HG03103 (cell line): ENCODE measurements around the gene LTN1.
A peak's percentile ranks its signal among the peaks of the same experiment; 100 is the strongest.
"Not testable (repeated sequence)": the region's sequence is repeated elsewhere in the genome, so short reads cannot be mapped to it uniquely, and the experiment has no call there.

Source experiments
- ATAC-seq: cut with Tn5 transposase; IDR thresholded peaks from one replicate; pipeline ENCODE4 v1.9.1; 2021; ENCODE audit warnings: low read depth; ENCODE audit not compliant: unreplicated experiment

Gene LTN1, protein sequence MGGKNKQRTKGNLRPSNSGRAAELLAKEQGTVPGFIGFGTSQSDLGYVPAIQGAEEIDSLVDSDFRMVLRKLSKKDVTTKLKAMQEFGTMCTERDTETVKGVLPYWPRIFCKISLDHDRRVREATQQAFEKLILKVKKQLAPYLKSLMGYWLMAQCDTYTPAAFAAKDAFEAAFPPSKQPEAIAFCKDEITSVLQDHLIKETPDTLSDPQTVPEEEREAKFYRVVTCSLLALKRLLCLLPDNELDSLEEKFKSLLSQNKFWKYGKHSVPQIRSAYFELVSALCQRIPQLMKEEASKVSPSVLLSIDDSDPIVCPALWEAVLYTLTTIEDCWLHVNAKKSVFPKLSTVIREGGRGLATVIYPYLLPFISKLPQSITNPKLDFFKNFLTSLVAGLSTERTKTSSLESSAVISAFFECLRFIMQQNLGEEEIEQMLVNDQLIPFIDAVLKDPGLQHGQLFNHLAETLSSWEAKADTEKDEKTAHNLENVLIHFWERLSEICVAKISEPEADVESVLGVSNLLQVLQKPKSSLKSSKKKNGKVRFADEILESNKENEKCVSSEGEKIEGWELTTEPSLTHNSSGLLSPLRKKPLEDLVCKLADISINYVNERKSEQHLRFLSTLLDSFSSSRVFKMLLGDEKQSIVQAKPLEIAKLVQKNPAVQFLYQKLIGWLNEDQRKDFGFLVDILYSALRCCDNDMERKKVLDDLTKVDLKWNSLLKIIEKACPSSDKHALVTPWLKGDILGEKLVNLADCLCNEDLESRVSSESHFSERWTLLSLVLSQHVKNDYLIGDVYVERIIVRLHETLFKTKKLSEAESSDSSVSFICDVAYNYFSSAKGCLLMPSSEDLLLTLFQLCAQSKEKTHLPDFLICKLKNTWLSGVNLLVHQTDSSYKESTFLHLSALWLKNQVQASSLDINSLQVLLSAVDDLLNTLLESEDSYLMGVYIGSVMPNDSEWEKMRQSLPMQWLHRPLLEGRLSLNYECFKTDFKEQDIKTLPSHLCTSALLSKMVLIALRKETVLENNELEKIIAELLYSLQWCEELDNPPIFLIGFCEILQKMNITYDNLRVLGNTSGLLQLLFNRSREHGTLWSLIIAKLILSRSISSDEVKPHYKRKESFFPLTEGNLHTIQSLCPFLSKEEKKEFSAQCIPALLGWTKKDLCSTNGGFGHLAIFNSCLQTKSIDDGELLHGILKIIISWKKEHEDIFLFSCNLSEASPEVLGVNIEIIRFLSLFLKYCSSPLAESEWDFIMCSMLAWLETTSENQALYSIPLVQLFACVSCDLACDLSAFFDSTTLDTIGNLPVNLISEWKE (N-terminal part only)

GRCh38 chr21:28992526-28993292 is at the start of gene LTN1:
TSS of gene LTN1 (minus strand) at chr21:28992877. CDS start at chr21:28992805, 72 bp downstream.
- ATAC-seq, result peak; percentile 98

DNA sequence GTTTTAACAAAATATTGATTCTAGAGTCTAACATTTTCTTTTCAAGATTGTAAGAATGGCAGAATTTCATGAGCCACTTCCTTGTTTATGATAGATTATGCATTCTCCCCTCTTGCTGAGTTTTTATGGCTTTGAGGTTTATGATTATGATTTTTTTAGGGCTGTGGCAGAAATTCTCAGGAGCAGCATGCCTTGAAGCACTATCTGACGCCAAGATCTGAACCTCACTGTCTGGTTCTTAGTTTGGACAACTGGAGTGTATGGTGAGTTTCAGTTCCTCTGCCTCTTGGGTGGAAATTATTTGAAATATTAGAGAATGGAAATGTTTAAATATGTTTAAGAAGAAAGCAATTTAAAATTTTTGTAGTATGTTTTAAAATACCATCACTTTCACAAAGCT is 42.0 kb upstream of the LTN1 start:
- no peak for ATAC-seq

GRCh38 chr21:29033871-29034270 is 41.2 kb upstream of the LTN1 start:
- ATAC-seq, result no peak

- ATAC-seq, result no peak
These were observed 40.6 kb upstream of the LTN1 start for GRCh38 chr21:29033301-29033700.

DNA sequence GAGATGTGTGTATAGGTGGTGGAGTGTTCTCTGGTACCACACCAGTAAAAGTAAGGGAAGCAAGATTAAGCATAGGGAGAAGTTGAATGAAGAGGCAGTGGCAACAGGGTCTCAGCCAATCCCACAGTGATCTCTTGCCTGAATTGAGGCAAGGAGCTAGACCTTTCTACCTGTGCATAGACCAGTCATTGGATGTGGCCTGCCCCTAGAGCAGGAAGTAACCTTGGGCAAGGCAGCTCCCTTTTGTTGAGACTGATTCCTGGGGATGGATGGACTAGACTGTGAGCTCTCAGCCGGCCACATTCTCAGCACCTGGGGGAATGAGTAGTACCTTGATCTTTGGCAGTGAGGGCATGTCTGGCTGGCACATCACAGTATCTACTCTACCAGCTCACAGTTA is 38.2 kb upstream of the LTN1 start:
- ATAC-seq, result no peak

GRCh38 chr21:29029524-29029923 is 36.8 kb upstream of the LTN1 start:
- no peak for ATAC-seq

GRCh38 chr21:29025328-29025713 is 32.6 kb upstream of the LTN1 start:
- no peak for ATAC-seq

- peak; percentile 96 for ATAC-seq
These were observed 32.0 kb upstream of the LTN1 start, which contains the start of gene USP16 for GRCh38 chr21:29024474-29025327. TSS of gene USP16 (plus strand) at chr21:29024668. CDS start at chr21:29027914, 3,246 bp downstream.

- ATAC-seq, result no peak
These were observed 29.5 kb upstream of the LTN1 start for GRCh38 chr21:29022166-29022565.

GRCh38 chr21:29018540-29018939 is 25.9 kb upstream of the LTN1 start:
- peak; percentile 5 for ATAC-seq

GRCh38 chr21:29017639-29018237 is 25.1 kb upstream of the LTN1 start:
- no peak for ATAC-seq

DNA sequence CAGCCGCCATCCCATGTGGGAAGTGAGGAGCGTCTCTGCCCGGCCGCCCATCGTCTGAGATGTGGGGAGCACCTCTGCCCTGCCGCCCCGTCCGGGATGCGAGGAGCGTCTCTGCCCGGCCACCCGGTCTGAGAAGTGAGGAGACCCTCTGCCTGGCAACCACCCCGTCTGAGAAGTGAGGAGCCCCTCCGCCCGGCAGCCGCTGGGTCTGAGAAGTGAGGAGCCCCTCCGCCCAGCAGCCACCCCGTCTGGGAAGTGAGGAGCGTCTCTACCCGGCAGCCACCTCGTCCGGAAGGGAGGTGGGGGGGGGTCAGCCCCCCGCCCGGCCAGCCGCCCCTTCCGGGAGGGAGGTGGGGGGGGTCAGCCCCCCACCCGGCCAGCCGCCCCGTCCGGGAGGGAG is 18.6 kb upstream of the LTN1 start:
- ATAC-seq, result not testable (repeated sequence)

- ATAC-seq, result no peak
These were observed 15.7 kb upstream of the LTN1 start for GRCh38 chr21:29008367-29008766.

DNA sequence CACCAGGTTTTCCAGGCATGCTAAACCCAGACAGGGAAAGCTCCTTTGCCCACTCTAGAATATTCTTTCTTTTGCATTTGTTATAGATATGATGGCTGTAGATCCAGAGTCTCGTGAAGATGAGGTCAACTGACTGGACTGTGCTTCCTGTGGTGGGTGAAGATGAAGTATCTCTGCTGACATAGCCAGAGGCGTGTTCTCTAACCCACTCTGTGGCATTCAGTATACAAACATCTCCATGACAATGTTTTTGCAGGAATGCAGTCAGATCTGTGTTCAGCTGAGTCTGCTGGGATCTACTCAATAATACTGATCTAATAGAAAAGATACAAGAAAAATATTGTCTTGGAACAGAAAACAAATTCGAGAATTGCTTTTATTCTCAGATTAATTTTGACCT is 15.1 kb upstream of the LTN1 start:
- ATAC-seq, result no peak

- no peak for ATAC-seq
These were observed 14.5 kb upstream of the LTN1 start for GRCh38 chr21:29007135-29007534.

DNA sequence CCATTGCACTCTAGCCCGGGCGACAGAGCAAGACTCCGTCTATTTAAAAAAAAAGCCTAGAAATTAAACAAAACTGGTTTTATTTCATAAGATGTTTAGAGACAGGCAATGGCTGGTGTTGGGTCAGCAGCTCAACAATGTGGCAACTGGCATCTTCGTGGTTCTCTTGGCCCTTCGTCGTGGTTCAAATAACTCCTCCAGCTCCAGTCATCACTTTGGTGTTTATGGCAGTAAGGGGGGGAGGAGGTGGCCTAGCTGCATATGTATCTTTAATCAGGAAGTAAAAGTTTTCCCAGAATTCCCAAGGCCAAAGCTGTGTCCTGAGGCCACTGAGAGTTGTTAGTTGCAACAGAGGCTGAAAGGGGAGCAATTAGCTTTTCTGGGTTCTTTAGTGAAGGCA is 13.0 kb upstream of the LTN1 start:
- ATAC-seq, result no peak

- ATAC-seq, result peak; percentile 100
These were observed 9.9 kb upstream of the LTN1 start for GRCh38 chr21:29002442-29003144.

DNA sequence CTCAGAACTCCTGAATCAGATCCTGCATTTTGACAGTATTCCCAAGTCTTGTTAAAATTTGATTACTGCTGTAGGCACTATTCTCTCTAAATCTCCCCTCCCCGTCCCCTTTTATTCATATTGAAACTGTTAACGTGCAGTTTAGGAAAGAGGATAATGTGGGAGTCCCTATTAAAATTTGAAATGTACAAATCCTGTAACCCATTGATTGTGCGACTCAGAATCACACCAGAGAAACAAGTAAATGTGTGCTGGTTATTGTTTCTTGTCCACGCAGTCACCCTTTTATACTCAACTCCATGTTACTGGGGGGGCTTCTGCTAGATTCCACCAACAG is 584 bp upstream of the LTN1 start:
- no peak for ATAC-seq
